H1 (cell line): ENCODE data around the gene CLDN7. TPM values are rescaled to one million over a fixed set of nuclear protein-coding genes. Genes with fewer than 3 reads are reported as not detected.

ENCODE experiments used
- BACH1 ChIP-seq: IDR thresholded peaks from 2 replicates; pipeline ENCODE4 v1.6.1; 2012; ENCODE audit warnings: low read length, improper control_type of control experiment
- CEBPB ChIP-seq: IDR thresholded peaks from 2 replicates; pipeline ENCODE4 v1.6.1; 2012; ENCODE audit warnings: low read depth, low read length
- NANOG ChIP-seq: IDR thresholded peaks from 2 replicates; pipeline ENCODE4 v1.6.1; 2011; ENCODE audit warnings: low read length, low read depth, mild to moderate bottlenecking, inconsistent platforms; ENCODE audit not compliant: insufficient read depth, poor library complexity, severe bottlenecking
- SAP30 ChIP-seq: fragments of 300-600 bp; sonication (generic); IDR thresholded peaks from 2 replicates; pipeline ENCODE4 v1.7.1; 2012; ENCODE audit warnings: low read length, moderate library complexity, mild to moderate bottlenecking, inconsistent platforms; ENCODE audit not compliant: insufficient read depth, insufficient replicate concordance
- SIN3A ChIP-seq, 2 experiments: IDR thresholded peaks in 1 of 2; conservative IDR thresholded peaks in 1 of 2; 2 replicates each; pipeline ENCODE4 v1.6.1; 2011 to 2012; ENCODE audit warnings: low read length in 2 of 2, improper control_type of control experiment in 1 of 2, low read depth in 1 of 2, mild to moderate bottlenecking in 1 of 2
- SP4 ChIP-seq: IDR thresholded peaks from 2 replicates; pipeline ENCODE4 v1.6.1; 2012; ENCODE audit warnings: low read length, inconsistent platforms
- SRF ChIP-seq: IDR thresholded peaks from 2 replicates; pipeline ENCODE4 v1.6.1; 2011; ENCODE audit warnings: mild to moderate bottlenecking, low read depth, low read length, moderate library complexity
- polyA plus RNA-seq, 7 experiments: library from polyadenylated mRNA; depleted of rRNA in 3 of 7; stranded (reverse) in 5 of 7; unstranded in 2 of 7; fragments of >200 nt in 5 of 7; fragments of 200-250 nt in 2 of 7; gene quantifications; 1 replicate in 5 of 7; 2 replicates in 1 of 7; 4 replicates in 1 of 7; pipeline versions ENCODE4 v1.2.1 to v1.2.3, GENCODE V29; 2011 to 2013; ENCODE audit warnings: missing spikeins in 2 of 7, mixed read lengths in 2 of 7
- total RNA-seq: library from RNA; stranded (reverse); fragmentation: NEBNext Ultra II Directional; extraction: Animal tissue kit (Norgen Biotek cat#: 25700); gene quantifications from 2 replicates; pipeline ENCODE4 v1.2.1, GENCODE V29; 2021
- TF ChIP-seq, protein P1 (sequence below), 3 experiments: IDR thresholded peaks; 1 replicate in 2 of 3; 2 replicates in 1 of 3; pipeline versions ENCODE4 v1.5.1 to v1.6.1; 2011; ENCODE audit warnings: low read length in 3 of 3, mild to moderate bottlenecking in 3 of 3, inconsistent platforms in 2 of 3, low read depth in 1 of 3, moderate library complexity in 1 of 3; ENCODE audit not compliant: insufficient read depth in 1 of 3; ENCODE audit errors: control extremely low read depth in 1 of 3
- TF ChIP-seq, protein P2 (sequence below): IDR thresholded peaks from 2 replicates; pipeline ENCODE4 v1.6.1; 2012; ENCODE audit warnings: inconsistent platforms
- TF ChIP-seq, protein P3 (sequence below): IDR thresholded peaks from 2 replicates; pipeline ENCODE4 v1.6.1; 2012; ENCODE audit warnings: low read length, inconsistent platforms

The CLDN7 gene
- total and polyA plus RNA-seq, 2 of the 8 experiments (the other 6 are each of a cell fraction or from before 2014, with no cell fraction given), result 118 to 119 TPM

DNA sequence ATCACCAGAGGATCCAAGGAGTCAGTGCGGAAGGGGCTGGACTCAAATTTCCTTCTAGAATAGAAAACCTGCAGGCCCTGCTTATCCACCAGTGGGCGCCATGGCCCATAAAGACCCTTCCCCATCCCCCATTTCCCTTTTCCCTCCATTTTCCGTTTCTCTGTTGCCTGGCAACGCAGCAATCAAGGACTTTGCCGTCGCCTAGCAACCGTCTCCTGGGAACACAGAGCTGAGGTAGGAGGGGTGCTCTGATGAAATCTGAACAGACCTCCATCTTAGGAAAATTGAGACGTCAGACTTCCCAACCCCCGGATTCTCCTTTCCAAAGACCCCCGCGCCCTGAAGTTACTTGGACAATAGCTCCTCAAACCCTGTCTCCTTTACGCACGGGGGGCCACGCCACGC is 48.4 kb downstream of the CLDN7 start (continued):
- TF ChIP-seq, protein P1, sequence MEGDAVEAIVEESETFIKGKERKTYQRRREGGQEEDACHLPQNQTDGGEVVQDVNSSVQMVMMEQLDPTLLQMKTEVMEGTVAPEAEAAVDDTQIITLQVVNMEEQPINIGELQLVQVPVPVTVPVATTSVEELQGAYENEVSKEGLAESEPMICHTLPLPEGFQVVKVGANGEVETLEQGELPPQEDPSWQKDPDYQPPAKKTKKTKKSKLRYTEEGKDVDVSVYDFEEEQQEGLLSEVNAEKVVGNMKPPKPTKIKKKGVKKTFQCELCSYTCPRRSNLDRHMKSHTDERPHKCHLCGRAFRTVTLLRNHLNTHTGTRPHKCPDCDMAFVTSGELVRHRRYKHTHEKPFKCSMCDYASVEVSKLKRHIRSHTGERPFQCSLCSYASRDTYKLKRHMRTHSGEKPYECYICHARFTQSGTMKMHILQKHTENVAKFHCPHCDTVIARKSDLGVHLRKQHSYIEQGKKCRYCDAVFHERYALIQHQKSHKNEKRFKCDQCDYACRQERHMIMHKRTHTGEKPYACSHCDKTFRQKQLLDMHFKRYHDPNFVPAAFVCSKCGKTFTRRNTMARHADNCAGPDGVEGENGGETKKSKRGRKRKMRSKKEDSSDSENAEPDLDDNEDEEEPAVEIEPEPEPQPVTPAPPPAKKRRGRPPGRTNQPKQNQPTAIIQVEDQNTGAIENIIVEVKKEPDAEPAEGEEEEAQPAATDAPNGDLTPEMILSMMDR (IDR thresholded peaks at IDR 0.05; ENCODE audit: control extremely low read depth in 1 of 3, insufficient read depth in 1 of 3, low read depth in 1 of 3, low read length in 3 of 3), result peak; percentile 68 to 95 (median 78)
- TF ChIP-seq SRF, result peak; percentile 21; the same call in 1 of the 2 replicates
- peak; percentile 82 for TF ChIP-seq SP4
- TF ChIP-seq SAP30, result peak; percentile 39
- 0 out of 2 replicates have a peak, but pooled peaks have one; percentile 51 for TF ChIP-seq CEBPB
- peak; percentile 67 to 96; a peak in 2 of 4 replicates for TF ChIP-seq SIN3A (conservative IDR thresholded peaks at IDR 0.05 in 1 of 2, IDR thresholded peaks at IDR 0.05 in 1 of 2; ENCODE audit: low read depth in 1 of 2, low read length in 2 of 2)
- TF ChIP-seq, protein P2, sequence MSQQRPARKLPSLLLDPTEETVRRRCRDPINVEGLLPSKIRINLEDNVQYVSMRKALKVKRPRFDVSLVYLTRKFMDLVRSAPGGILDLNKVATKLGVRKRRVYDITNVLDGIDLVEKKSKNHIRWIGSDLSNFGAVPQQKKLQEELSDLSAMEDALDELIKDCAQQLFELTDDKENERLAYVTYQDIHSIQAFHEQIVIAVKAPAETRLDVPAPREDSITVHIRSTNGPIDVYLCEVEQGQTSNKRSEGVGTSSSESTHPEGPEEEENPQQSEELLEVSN, result peak; percentile 88
- TF ChIP-seq, protein P3, sequence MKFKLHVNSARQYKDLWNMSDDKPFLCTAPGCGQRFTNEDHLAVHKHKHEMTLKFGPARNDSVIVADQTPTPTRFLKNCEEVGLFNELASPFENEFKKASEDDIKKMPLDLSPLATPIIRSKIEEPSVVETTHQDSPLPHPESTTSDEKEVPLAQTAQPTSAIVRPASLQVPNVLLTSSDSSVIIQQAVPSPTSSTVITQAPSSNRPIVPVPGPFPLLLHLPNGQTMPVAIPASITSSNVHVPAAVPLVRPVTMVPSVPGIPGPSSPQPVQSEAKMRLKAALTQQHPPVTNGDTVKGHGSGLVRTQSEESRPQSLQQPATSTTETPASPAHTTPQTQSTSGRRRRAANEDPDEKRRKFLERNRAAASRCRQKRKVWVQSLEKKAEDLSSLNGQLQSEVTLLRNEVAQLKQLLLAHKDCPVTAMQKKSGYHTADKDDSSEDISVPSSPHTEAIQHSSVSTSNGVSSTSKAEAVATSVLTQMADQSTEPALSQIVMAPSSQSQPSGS, result peak; percentile 86; the same call in 1 of the 2 replicates
- no peak for TF ChIP-seq BACH1
- peak; percentile 91 for TF ChIP-seq NANOG
